ENCODE measurements around the gene MRPL9.
"Not testable (repeated sequence)": the region's sequence is repeated elsewhere in the genome, so short reads cannot be mapped to it uniquely, and the experiment has no call there.

DNA sequence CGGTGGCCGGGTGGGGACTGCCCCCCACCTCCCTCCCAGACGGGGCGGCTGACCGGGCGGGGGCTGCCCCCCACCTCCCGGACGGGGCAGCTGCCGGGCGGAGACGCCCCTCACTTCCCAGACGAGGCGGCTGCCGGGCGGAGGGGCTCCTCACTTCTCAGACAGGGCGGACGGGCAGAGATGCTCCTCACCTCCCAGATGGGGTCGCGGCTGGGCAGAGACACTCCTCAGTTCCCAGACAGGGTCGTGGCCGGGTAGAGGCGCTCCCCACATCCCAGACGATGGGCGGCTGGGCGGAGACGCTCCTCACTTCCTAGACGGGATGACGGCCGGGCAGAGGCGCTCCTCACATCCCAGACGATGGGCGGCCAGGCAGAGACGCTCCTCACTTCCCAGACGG, 6.0 kb upstream of the MRPL9 start:
- TF ChIP-seq, protein P1, sequence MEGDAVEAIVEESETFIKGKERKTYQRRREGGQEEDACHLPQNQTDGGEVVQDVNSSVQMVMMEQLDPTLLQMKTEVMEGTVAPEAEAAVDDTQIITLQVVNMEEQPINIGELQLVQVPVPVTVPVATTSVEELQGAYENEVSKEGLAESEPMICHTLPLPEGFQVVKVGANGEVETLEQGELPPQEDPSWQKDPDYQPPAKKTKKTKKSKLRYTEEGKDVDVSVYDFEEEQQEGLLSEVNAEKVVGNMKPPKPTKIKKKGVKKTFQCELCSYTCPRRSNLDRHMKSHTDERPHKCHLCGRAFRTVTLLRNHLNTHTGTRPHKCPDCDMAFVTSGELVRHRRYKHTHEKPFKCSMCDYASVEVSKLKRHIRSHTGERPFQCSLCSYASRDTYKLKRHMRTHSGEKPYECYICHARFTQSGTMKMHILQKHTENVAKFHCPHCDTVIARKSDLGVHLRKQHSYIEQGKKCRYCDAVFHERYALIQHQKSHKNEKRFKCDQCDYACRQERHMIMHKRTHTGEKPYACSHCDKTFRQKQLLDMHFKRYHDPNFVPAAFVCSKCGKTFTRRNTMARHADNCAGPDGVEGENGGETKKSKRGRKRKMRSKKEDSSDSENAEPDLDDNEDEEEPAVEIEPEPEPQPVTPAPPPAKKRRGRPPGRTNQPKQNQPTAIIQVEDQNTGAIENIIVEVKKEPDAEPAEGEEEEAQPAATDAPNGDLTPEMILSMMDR (IDR thresholded peaks at IDR 0.05) = not testable (repeated sequence)
- TF ChIP-seq POLR2A (IDR thresholded peaks at IDR 0.05) = not testable (repeated sequence)

Measured in vagina (tissue), 2 donors.